ENCODE results near the gene CCDC57.

CCDC57 gene

DNA sequence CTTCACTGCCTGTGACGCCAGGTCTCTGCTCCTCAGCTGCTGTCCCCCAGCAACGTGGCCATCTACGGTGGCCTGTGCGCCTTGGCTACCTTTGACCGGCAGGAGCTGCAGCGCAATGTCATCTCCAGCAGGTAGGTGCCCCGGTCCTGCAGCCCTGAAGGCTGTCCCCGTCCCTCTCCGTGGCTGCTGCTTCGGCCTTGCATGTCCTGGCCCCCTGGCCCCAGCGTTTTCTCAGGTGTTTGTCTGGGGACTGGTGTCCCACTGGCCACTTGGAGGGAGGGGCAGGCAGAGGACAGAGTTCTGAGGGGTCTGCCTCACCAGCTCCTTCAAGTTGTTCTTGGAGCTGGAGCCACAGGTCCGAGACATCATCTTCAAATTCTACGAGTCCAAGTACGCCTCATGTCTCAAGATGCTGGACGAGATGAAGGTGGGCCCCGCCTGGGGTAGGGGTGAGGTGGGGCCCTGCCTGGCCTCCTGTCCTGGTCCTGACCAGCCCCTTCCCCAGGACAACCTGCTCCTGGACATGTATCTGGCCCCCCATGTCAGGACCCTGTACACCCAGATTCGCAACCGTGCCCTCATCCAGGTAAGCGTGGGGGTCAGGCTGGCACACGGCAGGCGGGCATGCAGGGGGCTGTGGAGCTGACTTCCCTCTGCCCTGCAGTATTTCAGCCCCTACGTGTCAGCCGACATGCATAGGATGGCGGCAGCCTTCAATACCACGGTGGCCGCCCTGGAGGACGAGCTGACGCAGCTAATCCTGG lies 156.5 kb downstream of the CCDC57 start:
- H3K4me3 ChIP-seq (ENCODE audit: low read depth, low read length) = no peak overlapping the region
- TF ChIP-seq, protein P1, sequence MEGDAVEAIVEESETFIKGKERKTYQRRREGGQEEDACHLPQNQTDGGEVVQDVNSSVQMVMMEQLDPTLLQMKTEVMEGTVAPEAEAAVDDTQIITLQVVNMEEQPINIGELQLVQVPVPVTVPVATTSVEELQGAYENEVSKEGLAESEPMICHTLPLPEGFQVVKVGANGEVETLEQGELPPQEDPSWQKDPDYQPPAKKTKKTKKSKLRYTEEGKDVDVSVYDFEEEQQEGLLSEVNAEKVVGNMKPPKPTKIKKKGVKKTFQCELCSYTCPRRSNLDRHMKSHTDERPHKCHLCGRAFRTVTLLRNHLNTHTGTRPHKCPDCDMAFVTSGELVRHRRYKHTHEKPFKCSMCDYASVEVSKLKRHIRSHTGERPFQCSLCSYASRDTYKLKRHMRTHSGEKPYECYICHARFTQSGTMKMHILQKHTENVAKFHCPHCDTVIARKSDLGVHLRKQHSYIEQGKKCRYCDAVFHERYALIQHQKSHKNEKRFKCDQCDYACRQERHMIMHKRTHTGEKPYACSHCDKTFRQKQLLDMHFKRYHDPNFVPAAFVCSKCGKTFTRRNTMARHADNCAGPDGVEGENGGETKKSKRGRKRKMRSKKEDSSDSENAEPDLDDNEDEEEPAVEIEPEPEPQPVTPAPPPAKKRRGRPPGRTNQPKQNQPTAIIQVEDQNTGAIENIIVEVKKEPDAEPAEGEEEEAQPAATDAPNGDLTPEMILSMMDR (IDR thresholded peaks at IDR 0.05; ENCODE audit: low read depth, low read length) = no peak

DNA sequence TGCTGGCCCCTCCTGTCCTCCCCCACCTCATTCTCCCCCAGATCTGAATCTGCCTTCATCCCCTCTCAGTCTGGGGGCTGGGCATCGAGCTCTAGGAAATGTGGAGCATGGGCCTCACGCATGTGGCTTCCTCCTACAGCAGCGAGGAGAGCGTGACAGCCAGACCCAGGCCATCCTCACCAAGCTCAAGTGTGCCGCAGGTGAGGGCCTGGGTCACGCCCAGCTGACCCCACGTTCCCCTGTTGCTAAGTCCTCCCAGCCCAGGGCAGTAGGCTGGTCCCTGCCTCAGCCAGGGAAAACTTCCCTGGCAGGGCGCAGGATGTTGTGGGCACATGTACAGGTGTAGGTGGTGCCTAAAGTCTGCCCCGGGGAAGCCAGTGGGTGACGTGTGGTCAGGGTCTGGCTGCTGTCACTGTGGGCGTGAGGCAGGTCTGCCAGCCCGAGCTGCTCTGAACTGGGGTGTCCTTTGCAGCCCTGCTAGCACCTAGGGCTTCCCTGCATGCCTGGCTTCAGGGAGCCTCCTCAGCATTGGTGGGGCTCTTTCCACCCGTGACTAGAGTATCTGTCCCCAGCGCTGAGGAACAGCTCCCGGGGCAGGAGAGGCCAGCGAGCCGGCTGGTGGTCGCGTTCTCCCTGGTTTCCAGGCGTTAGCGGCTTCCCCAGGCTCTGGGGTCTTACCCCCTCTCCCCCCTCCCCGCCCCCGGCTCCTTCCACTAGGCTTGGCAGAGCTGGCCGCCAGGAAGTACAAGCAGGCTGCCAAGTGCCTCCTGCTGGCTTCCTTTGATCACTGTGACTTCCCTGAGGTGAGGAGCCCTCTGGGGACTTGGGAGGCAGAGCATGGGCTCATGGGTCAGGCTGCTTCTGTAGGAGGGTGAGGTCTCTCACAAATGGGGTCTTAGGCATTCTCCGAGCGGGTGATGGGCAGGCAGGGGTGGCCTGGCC lies 157.3 kb downstream of the CCDC57 start:
- no peak overlapping the region for H3K4me3 ChIP-seq (ENCODE audit: low read depth, low read length)
- TF ChIP-seq, protein P1 (IDR thresholded peaks at IDR 0.05; ENCODE audit: low read depth, low read length) = no peak

DNA sequence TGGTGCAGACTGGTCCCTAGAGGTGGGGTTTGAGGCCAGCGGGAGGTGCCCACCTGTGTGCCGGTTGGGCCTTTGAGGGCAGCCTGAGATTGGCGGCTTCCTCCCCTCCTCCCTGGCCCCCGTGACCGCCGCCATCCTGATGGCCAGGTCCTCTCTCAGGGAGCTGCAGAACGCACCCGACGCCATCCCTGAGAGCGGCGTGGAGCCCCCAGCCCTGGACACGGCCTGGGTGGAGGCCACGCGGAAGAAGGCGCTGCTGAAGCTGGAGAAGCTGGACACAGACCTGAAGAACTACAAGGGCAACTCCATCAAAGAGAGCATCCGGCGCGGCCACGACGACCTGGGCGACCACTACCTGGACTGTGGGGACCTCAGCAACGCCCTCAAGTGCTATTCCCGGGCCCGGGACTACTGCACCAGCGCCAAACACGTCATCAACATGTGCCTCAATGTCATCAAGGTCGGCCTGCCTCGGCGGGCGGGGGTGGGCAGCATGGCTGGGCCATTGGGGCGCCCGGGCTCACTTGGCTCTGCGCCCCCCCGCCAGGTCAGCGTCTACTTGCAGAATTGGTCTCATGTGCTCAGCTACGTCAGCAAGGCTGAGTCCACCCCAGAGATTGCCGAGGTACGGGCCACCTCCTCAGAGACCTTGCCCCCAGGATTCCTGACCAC lies 158.2 kb downstream of the CCDC57 start:
- TF ChIP-seq, protein P1 (IDR thresholded peaks at IDR 0.05; ENCODE audit: low read depth, low read length) = no peak
- H3K4me3 ChIP-seq (ENCODE audit: low read depth, low read length) = no peak overlapping the region

DNA sequence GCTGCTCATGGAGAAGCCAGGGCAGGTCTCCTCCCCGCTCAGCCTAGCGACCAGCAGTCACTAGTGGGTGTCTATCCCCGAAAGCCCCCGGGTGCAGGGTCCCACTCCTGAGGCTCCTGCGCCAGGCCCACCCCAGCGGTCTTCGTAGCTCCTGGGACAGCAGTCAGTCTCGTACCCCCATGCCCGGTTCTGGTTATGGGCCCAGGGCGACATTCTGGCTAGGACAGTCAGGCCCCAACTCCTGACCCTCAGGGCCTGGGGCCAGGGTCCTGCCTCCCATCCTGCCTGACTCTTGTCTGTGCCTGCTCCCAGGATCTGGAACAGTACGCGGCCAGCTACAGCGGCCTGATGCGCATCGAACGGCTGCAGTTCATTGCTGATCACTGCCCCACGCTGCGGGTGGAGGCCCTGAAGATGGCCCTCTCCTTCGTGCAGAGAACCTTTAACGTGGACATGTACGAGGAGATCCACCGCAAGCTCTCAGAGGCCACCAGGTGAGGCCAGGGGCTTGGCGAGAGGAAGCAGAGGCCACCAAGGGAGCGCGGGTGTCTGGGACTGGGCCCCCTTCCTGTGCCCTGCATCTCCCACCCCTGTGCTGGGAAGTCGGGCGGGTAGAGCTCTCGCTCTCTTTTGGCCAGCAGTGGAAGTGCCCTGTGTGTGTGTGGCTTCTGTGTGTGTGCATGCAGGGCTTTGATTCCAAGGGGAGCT lies 158.9 kb downstream of the CCDC57 start:
- no peak overlapping the region for H3K4me3 ChIP-seq (ENCODE audit: low read depth, low read length)
- TF ChIP-seq, protein P1 (IDR thresholded peaks at IDR 0.05; ENCODE audit: low read depth, low read length) = no peak

DNA sequence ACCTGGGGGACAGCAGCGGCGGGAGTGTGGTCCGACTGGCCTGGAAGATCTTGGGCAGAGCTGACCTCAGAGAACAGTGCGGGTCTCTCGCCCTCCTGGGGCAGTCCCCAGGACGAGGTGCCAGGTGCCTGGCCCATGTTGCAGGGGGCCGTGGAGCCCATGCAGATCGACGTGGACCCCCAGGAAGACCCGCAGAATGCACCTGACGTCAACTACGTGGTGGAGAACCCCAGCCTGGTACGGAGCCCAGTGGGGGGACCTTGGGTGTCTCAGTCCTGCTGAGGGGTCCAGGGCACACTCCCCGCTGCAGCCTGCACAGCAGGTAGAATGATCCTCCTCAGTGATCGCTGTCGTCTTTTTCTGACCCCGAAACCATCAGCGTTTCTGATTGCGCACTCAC lies 159.5 kb downstream of the CCDC57 start:
- peak overlapping the region; percentile 85 for H3K4me3 ChIP-seq (ENCODE audit: low read depth, low read length)
- TF ChIP-seq, protein P1 (IDR thresholded peaks at IDR 0.05; ENCODE audit: low read depth, low read length) = no peak

DNA sequence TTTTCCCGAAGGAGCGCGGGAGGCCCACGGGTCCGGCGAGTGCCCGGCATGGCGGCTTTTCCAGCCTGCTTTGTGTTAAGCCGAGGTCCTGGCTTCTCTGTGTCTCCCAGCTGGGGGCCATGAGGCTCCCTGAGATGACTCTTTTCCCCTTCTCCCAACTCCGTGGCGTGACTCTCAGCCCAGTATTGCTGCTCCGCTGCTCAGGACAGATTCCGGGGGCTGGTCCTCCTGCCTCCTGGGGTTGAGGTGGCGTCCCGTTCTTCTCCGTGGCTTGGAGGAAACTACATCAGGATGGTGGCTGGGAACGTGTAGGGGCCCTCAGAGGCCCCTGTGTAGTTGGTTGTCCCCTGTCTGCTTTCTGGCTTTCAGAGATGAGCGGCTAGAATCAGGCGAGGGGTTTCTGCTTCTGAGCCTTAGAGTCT lies 160.0 kb downstream of the CCDC57 start:
- H3K4me3 ChIP-seq (ENCODE audit: low read depth, low read length) = peak overlapping the region; percentile 85
- TF ChIP-seq, protein P1 (IDR thresholded peaks at IDR 0.05; ENCODE audit: low read depth, low read length) = no peak

All from WI38 (cell line).